IMR-90 (cell line): ENCODE measurements around the gene DIPK1A. TPM values are rescaled to one million over a fixed set of nuclear protein-coding genes. Genes with fewer than 3 reads are reported as not detected.

ENCODE experiments used
- ATAC-seq: fragments of 200-7000 bp; cut with Tn5 transposase; 2 replicates; pipeline ENCODE4 v1.9.1; 2020; ENCODE audit warnings: low read depth, mild to moderate bottlenecking, moderate library complexity
- BruUV-seq: library from RNA; stranded (reverse); fragments of 400-500 nt; replicated peaks from 2 replicates; lab custom pipeline; 2021; lab: Mats Ljungman, UMichigan
- CTCF ChIA-PET: fragments of 300-600 bp; formaldehyde crosslinking; extraction: SDS; loops from one replicate; lab custom pipeline; 2021; ENCODE audit warnings: antibody characterized with exemption; lab: Yijun Ruan, JAX
- POLR2A ChIA-PET: fragments of 300-600 bp; sonication (Branson Sonifier 250); formaldehyde crosslinking; loops from one replicate; lab custom pipeline; 2022; ENCODE audit warnings: antibody characterized with exemption; ENCODE audit not compliant: unreplicated experiment; lab: Charles Lee
- DNase-seq: peaks from one replicate; pipeline ENCODE4 v3.0.0; 2013
- H2AFZ ChIP-seq: replicated peaks from 2 replicates; pipeline ENCODE3; 2013; ENCODE audit warnings: low read length, mild to moderate bottlenecking; ENCODE audit not compliant: poor library complexity
- H2AK5ac ChIP-seq: 2 replicates; pipeline ENCODE4 v1.6.1; 2013; ENCODE audit warnings: low read depth, low read length, inconsistent platforms
- H2AK9ac ChIP-seq: replicated peaks from 2 replicates; pipeline ENCODE3; 2013; ENCODE audit warnings: mild to moderate bottlenecking, low read depth, low read length, moderate library complexity; ENCODE audit not compliant: poor library complexity
- H2BK120ac ChIP-seq: 2 replicates; pipeline ENCODE4 v1.6.1; 2013; ENCODE audit warnings: low read depth, low read length, inconsistent platforms
- H2BK15ac ChIP-seq: 3 replicates; pipeline ENCODE4 v1.6.1; 2013; ENCODE audit warnings: low read depth, low read length, inconsistent platforms
- H2BK20ac ChIP-seq: 2 replicates; pipeline ENCODE4 v1.6.1; 2013; ENCODE audit warnings: low read depth, mild to moderate bottlenecking, inconsistent platforms, low read length, moderate library complexity
- H2BK5ac ChIP-seq: 2 replicates; pipeline ENCODE4 v1.6.1; 2013; ENCODE audit warnings: mild to moderate bottlenecking, low read depth, low read length, inconsistent platforms; ENCODE audit not compliant: poor library complexity, severe bottlenecking
- H3K14ac ChIP-seq: replicated peaks from 2 replicates; pipeline ENCODE4 v1.6.1; 2013; ENCODE audit warnings: low read depth, low read length, inconsistent platforms
- H3K18ac ChIP-seq: 2 replicates; pipeline ENCODE4 v1.6.1; 2013; ENCODE audit warnings: low read depth, low read length, control low read depth
- H3K23ac ChIP-seq: 2 replicates; pipeline ENCODE4 v1.6.1; 2013; ENCODE audit warnings: low read depth, low read length, inconsistent platforms
- H3K27ac ChIP-seq: 2 replicates; pipeline ENCODE4 v1.5.1; 2013; ENCODE audit warnings: mild to moderate bottlenecking, control low read depth, low read length; ENCODE audit not compliant: insufficient read depth
- H3K27me3 ChIP-seq: 2 replicates; pipeline ENCODE4 v1.6.1; 2013; ENCODE audit warnings: low read length; ENCODE audit not compliant: control insufficient read depth, insufficient read depth
- H3K36me3 ChIP-seq: 2 replicates; pipeline ENCODE4 v1.6.1; 2013; ENCODE audit warnings: low read length, mixed read lengths; ENCODE audit not compliant: control insufficient read depth, insufficient read depth
- H3K4ac ChIP-seq: 2 replicates; pipeline ENCODE4 v1.6.1; 2013; ENCODE audit warnings: low read depth, low read length, inconsistent platforms
- H3K4me1 ChIP-seq: 2 replicates; pipeline ENCODE4 v1.6.1; 2013; ENCODE audit warnings: low read length, mixed read lengths; ENCODE audit not compliant: control insufficient read depth, insufficient read depth
- H3K4me2 ChIP-seq: 2 replicates; pipeline ENCODE4 v1.6.1; 2013; ENCODE audit warnings: low read depth, mild to moderate bottlenecking, control low read depth, low read length, moderate library complexity
- H3K4me3 ChIP-seq: 2 replicates; pipeline ENCODE4 v1.5.1; 2013; ENCODE audit warnings: low read depth, mild to moderate bottlenecking, control low read depth, low read length, moderate library complexity; ENCODE audit not compliant: insufficient read depth
- H3K56ac ChIP-seq: 2 replicates; pipeline ENCODE4 v1.6.1; 2013; ENCODE audit warnings: low read length, inconsistent platforms; ENCODE audit not compliant: insufficient read depth; ENCODE audit errors: extremely low read depth
- H3K79me1 ChIP-seq, 2 experiments: 2 replicates each; pipeline ENCODE4 v1.6.1; 2013; ENCODE audit warnings: low read length in 2 of 2, inconsistent platforms in 1 of 2, low read depth in 1 of 2
- H3K9ac ChIP-seq: 2 replicates; pipeline ENCODE4 v1.6.1; 2013; ENCODE audit warnings: low read depth, low read length, control low read depth
- H3K9me1 ChIP-seq: 2 replicates; pipeline ENCODE4 v1.6.1; 2013; ENCODE audit warnings: low read length, inconsistent platforms; ENCODE audit not compliant: insufficient read depth
- H3K9me3 ChIP-seq: 2 replicates; pipeline ENCODE4 v1.6.1; 2013; ENCODE audit warnings: low read length; ENCODE audit not compliant: control insufficient read depth, insufficient read depth
- H4K20me1 ChIP-seq: 2 replicates; pipeline ENCODE4 v1.6.1; 2013; ENCODE audit warnings: low read length, inconsistent platforms; ENCODE audit not compliant: insufficient read depth
- H4K5ac ChIP-seq: 2 replicates; pipeline ENCODE4 v1.6.1; 2013; ENCODE audit warnings: mild to moderate bottlenecking, low read depth, low read length, control low read depth
- H4K8ac ChIP-seq, 2 experiments: 2 replicates each; pipeline ENCODE4 v1.6.1; 2013; ENCODE audit warnings: low read depth in 2 of 2, low read length in 2 of 2, control low read depth in 1 of 2, inconsistent platforms in 1 of 2
- H4K91ac ChIP-seq: 2 replicates; pipeline ENCODE4 v1.6.1; 2013; ENCODE audit warnings: low read depth, low read length, inconsistent platforms; ENCODE audit not compliant: insufficient read depth
- BHLHE40 ChIP-seq: fragments of 150-350 bp; IDR thresholded peaks from 2 replicates; pipeline ENCODE4 v1.6.1; 2016; ENCODE audit warnings: mild to moderate bottlenecking, low read depth, low read length
- CEBPB ChIP-seq: IDR thresholded peaks from 2 replicates; pipeline ENCODE4 v1.6.1; 2012; ENCODE audit warnings: low read depth, low read length, improper control_type of control experiment
- CHD1 ChIP-seq: IDR thresholded peaks from 2 replicates; pipeline ENCODE4 v1.6.1; 2012; ENCODE audit warnings: low read depth, low read length, improper control_type of control experiment
- CTCF ChIP-seq: conservative IDR thresholded peaks from 2 replicates; pipeline ENCODE4 v1.5.1; 2012; ENCODE audit warnings: mild to moderate bottlenecking, low read depth, low read length, improper control_type of control experiment
- ELK1 ChIP-seq: fragments of 150-350 bp; IDR thresholded peaks from 2 replicates; pipeline ENCODE4 v1.6.1; 2016; ENCODE audit warnings: low read depth, mild to moderate bottlenecking, low read length, moderate library complexity, borderline replicate concordance
- FOS ChIP-seq: fragments of 150-350 bp; IDR thresholded peaks from 2 replicates; pipeline ENCODE4 v1.6.1; 2016; ENCODE audit warnings: low read depth, low read length
- MAFK ChIP-seq: IDR thresholded peaks from 2 replicates; pipeline ENCODE4 v1.6.1; 2012; ENCODE audit warnings: low read depth, low read length, improper control_type of control experiment
- MAZ ChIP-seq: IDR thresholded peaks from 2 replicates; pipeline ENCODE4 v1.6.1; 2012; ENCODE audit warnings: low read depth, mild to moderate bottlenecking, low read length, improper control_type of control experiment, moderate library complexity, borderline replicate concordance
- MXI1 ChIP-seq: IDR thresholded peaks from 2 replicates; pipeline ENCODE4 v1.6.1; 2012; ENCODE audit warnings: low read depth, mild to moderate bottlenecking, low read length, moderate library complexity, borderline replicate concordance
- NFE2L2 ChIP-seq: fragments of 150-350 bp; IDR thresholded peaks from 2 replicates; pipeline ENCODE4 v1.6.1; 2016; ENCODE audit warnings: low read depth, mild to moderate bottlenecking, low read length
- POLR2A ChIP-seq: IDR thresholded peaks from 2 replicates; pipeline ENCODE4 v1.6.1; 2012; ENCODE audit warnings: mild to moderate bottlenecking, low read depth, low read length
- RAD21 ChIP-seq: IDR thresholded peaks from 2 replicates; pipeline ENCODE4 v1.6.1; 2012; ENCODE audit warnings: low read length, improper control_type of control experiment
- RCOR1 ChIP-seq: IDR thresholded peaks from 2 replicates; pipeline ENCODE4 v1.6.1; 2012; ENCODE audit warnings: mild to moderate bottlenecking, low read length, improper control_type of control experiment; ENCODE audit not compliant: insufficient replicate concordance
- RFX5 ChIP-seq: IDR thresholded peaks from 2 replicates; pipeline ENCODE4 v1.8.0; 2012; ENCODE audit warnings: low read depth, mild to moderate bottlenecking, low read length, moderate library complexity
- SMC3 ChIP-seq: fragments of 150-350 bp; IDR thresholded peaks from 2 replicates; pipeline ENCODE4 v1.6.1; 2016; ENCODE audit warnings: low read depth, mild to moderate bottlenecking, antibody characterized with exemption, low read length, moderate library complexity
- USF2 ChIP-seq: fragments of 150-350 bp; IDR thresholded peaks from 2 replicates; pipeline ENCODE4 v1.6.1; 2017; ENCODE audit warnings: mild to moderate bottlenecking, antibody characterized with exemption, low read length, low read depth
- WGBS, 2 experiments: methylation state at CpG; one replicate each; pipeline versions ENCODE4 v1.1.5 to v1.1.7; 2013; ENCODE audit warnings: missing lambda C conversion rate in 2 of 2; ENCODE audit not compliant: insufficient read length in 1 of 2; ENCODE audit errors: extremely low coverage in 2 of 2; 5-methylcytosine and 5-hydroxymethylcytosine counted together
- dilution Hi-C: fragments of 300-500 bp; cut with HindIII; formaldehyde crosslinking; loops from one replicate; pipeline ENCODE4 v1.14.3; 2018; ENCODE audit warnings: low sequenced_read_pairs; ENCODE audit not compliant: unreplicated experiment
- in situ Hi-C: fragments of 300-500 bp; cut with MboI; formaldehyde crosslinking; loops from 3 replicates; pipeline ENCODE4 v1.14.3; 2019; ENCODE audit warnings: low sequenced_read_pairs, inconsistent platforms, mixed read lengths
- intact Hi-C: fragments of 100-400 bp; cut with micrococcal nuclease; formaldehyde crosslinking; loops from 2 replicates; pipeline ENCODE4 v1.10.0; 2022
- polyA plus RNA-seq, 3 experiments: library from polyadenylated mRNA; depleted of rRNA; stranded (reverse); fragments of >200 nt; gene quantifications; 2 replicates each; pipeline ENCODE4 v1.2.3, GENCODE V29; 2012; ENCODE audit warnings: low replicate concordance in 1 of 3
- total RNA-seq: library from RNA; depleted of rRNA; stranded (reverse); fragments of >200 nt; gene quantifications from 2 replicates; pipeline ENCODE4 v1.2.3, GENCODE V29; 2012

DIPK1A gene
- total and polyA plus RNA-seq, 2 of the 4 experiments (the other 2 are of a cell fraction) = 4.7 to 5.7 TPM

- Histone ChIP-seq H3K27me3 (no peaks in the 10 kb centered on the region), H2AK9ac (no peak overlapping the region), H3K4me3 (no peak overlapping the region), H2BK5ac (no peak overlapping the region), H4K8ac (no peak overlapping the region), H3K9me1 (peaks cover 3% of the 10 kb centered on the region), H4K91ac (no peak overlapping the region), H2BK120ac (no peak overlapping the region), H2BK15ac (no peak overlapping the region), H3K14ac (no peak overlapping the region), H4K5ac (no peak overlapping the region), H3K9me3 (no peaks in the 10 kb centered on the region), H2BK20ac (no peak overlapping the region), H3K9ac (no peak overlapping the region), H3K56ac (no peak overlapping the region), H3K27ac (no peak overlapping the region), H3K23ac (no peak overlapping the region), H3K18ac (no peak overlapping the region), H3K36me3 (no peaks in the 10 kb centered on the region), H2AK5ac (no peak overlapping the region), H3K4me2 (no peak overlapping the region), H3K79me1 (peaks cover 5 to 24% of the 10 kb centered on the region in 2 experiments), H2AFZ (no peak overlapping the region), H3K4me1 (peaks cover 9% of the 10 kb centered on the region), H3K4ac (no peak overlapping the region), H4K20me1 (no peaks in the 10 kb centered on the region)
- ChIA-PET POLR2A (no interaction called here), CTCF (no interaction called here)
- no TSS peak for BruUV-seq
- ATAC-seq = no peak
- in situ Hi-C loops = no loop called here
- intact Hi-C loops = no loop called here
- dilution Hi-C loops = no loop called here
- TF ChIP-seq BHLHE40 (no peak), CHD1 (no peak), SMC3 (no peak), MAFK (no peak), RCOR1 (no peak), RAD21 (no peak), NFE2L2 (no peak), FOS (no peak), CEBPB (no peak), USF2 (no peak), POLR2A (no peak), ELK1 (no peak), CTCF (no peak), RFX5 (no peak), MXI1 (no peak), MAZ (no peak)
- no peak for DNase-seq
- no CpG with 5 or more reads among the region's 3 CpGs for WGBS, 2 experiments
These were observed 23.5 kb downstream of the DIPK1A start for GRCh38 chr1:92937731-92938130.
